ENCODE results near the gene SLC5A2. TPM values are rescaled to one million over a fixed set of nuclear protein-coding genes. Genes with fewer than 3 reads are reported as not detected.

Gene SLC5A2
- total and polyA plus RNA-seq, 2 donors from 2014 or later = 4.8 to 208 TPM

DNA sequence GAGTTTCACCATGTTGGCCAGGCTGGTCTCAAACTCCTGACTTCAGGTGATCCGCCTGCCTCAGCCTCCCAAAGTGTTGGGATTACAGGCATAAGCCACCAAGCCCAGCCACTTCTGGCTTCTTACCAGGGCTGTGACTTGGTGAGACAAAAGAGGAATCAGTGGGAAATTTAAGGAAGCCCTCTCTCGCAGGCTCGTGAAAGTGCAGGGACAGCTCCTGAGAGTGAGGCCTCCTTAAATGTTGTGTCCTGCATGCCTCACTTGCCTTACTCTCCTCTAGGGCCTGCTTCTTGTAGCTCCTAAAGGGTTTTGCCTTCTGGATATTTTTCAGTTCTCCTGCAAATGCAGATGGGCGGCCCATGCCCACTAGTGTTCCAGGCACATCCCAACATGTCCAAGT lies 50.0 kb downstream of the SLC5A2 start:
- Histone ChIP-seq H3K27ac (ENCODE audit: low read depth in 2 of 2, low read length in 2 of 2) (no peak overlapping the region), H3K36me3 (ENCODE audit: control insufficient read depth in 2 of 3, insufficient read depth in 3 of 3, low read length in 3 of 3) (no peaks in the 10 kb centered on the region), H3K4me1 (ENCODE audit: control insufficient read depth in 2 of 3, insufficient read depth in 2 of 3, low read depth in 1 of 3, low read length in 3 of 3) (peaks cover 0 to 2% (median 0%) of the 10 kb centered on the region in 3 donors), H3K9ac (ENCODE audit: low read length in 3 of 3) (no peak overlapping the region), H3K9me3 (ENCODE audit: control insufficient read depth in 2 of 3, insufficient read depth in 1 of 3, low read length in 3 of 3) (no peaks in the 10 kb centered on the region), H3K4me3 (ENCODE audit: low read length in 3 of 3) (no peak overlapping the region), H3K27me3 (ENCODE audit: control insufficient read depth, insufficient read depth, low read length) (peaks cover 4% of the 10 kb centered on the region)
- FAIRE-seq (no peak), DNase-seq (no peak)
- intact Hi-C loops (cut with DNase I) = no loop called here
- TF ChIP-seq, protein P1, sequence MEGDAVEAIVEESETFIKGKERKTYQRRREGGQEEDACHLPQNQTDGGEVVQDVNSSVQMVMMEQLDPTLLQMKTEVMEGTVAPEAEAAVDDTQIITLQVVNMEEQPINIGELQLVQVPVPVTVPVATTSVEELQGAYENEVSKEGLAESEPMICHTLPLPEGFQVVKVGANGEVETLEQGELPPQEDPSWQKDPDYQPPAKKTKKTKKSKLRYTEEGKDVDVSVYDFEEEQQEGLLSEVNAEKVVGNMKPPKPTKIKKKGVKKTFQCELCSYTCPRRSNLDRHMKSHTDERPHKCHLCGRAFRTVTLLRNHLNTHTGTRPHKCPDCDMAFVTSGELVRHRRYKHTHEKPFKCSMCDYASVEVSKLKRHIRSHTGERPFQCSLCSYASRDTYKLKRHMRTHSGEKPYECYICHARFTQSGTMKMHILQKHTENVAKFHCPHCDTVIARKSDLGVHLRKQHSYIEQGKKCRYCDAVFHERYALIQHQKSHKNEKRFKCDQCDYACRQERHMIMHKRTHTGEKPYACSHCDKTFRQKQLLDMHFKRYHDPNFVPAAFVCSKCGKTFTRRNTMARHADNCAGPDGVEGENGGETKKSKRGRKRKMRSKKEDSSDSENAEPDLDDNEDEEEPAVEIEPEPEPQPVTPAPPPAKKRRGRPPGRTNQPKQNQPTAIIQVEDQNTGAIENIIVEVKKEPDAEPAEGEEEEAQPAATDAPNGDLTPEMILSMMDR (IDR thresholded peaks at IDR 0.05; ENCODE audit: borderline replicate concordance, extremely low read depth, insufficient read depth) = no peak

DNA sequence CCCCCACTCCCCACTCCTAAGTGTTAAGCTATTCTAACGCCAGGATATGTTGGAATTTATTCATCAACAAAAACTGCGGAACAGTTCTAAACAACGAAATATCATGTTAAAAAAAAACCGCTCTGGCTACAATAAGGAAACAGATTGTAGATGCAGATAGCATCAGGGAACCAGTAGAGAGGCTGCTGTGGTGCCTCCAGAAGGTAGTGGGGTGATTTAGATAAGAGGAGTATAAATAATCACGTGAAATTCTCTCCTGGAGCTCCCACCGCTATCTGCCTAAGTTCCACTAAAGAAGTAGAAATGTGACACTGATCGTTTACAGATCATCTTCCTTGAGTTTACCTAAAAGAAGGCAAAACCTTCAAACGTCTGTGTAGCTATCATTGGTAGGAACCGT lies 52.8 kb downstream of the SLC5A2 start:
- no peak overlapping the region for H3K9ac ChIP-seq (ENCODE audit: low read length in 3 of 3)
- no peak overlapping the region for H3K27ac ChIP-seq (ENCODE audit: low read depth in 2 of 2, low read length in 2 of 2)
- no peaks in the 10 kb centered on the region for H3K36me3 ChIP-seq (ENCODE audit: control insufficient read depth in 2 of 3, insufficient read depth in 3 of 3, low read length in 3 of 3)
- no peak for DNase-seq
- FAIRE-seq = no peak
- no peaks in the 10 kb centered on the region for H3K9me3 ChIP-seq (ENCODE audit: control insufficient read depth in 2 of 3, insufficient read depth in 1 of 3, low read length in 3 of 3)
- no peak overlapping the region for H3K4me3 ChIP-seq (ENCODE audit: low read length in 3 of 3)
- intact Hi-C loops (cut with DNase I) = no loop called here
- no peaks in the 10 kb centered on the region for H3K4me1 ChIP-seq (ENCODE audit: control insufficient read depth in 2 of 3, insufficient read depth in 2 of 3, low read depth in 1 of 3, low read length in 3 of 3)
- H3K27me3 ChIP-seq (ENCODE audit: control insufficient read depth, insufficient read depth, low read length) = no peaks in the 10 kb centered on the region
- TF ChIP-seq, protein P1 (IDR thresholded peaks at IDR 0.05; ENCODE audit: borderline replicate concordance, extremely low read depth, insufficient read depth) = no peak

DNA sequence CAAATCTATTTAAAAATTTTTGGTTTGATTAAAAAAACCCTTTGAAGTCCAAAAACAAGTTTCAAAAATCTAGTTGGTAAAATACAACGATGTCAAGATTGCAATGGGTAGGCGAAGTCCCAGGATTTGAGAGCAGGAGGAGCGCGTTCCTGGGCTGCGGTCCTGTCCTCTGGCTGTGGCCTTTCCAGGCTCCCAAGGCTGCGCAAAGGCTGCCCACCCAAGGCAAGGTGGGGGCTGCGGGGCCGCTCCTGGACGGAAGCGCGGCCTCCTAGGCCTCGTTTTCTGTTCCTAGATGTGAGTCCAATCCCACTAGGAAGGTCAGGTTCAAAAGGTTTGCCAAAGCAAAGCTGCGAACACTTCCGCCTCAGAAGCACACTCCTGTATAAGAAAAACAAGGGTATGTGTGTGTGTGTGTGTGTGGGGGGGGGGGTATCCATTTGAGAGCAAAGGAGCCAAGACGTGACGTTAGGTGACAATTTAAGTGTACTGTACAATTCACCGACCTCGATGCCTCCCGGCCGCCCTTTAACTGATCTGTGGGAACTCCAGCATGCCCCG lies 54.0 kb downstream of the SLC5A2 start:
- DNase-seq (peak in 2 of 5 donors; percentile 18 to 21), FAIRE-seq (no peak)
- TF ChIP-seq, protein P1 (IDR thresholded peaks at IDR 0.05; ENCODE audit: borderline replicate concordance, extremely low read depth, insufficient read depth) = no peak
- peak overlapping the region in 2 of 3 donors; percentile 6 to 46 for H3K4me3 ChIP-seq (ENCODE audit: low read length in 3 of 3)
- H3K36me3 ChIP-seq (ENCODE audit: control insufficient read depth in 2 of 3, insufficient read depth in 3 of 3, low read length in 3 of 3) = no peaks in the 10 kb centered on the region
- no peak overlapping the region for H3K27ac ChIP-seq (ENCODE audit: low read depth in 2 of 2, low read length in 2 of 2)
- no peaks in the 10 kb centered on the region for H3K4me1 ChIP-seq (ENCODE audit: control insufficient read depth in 2 of 3, insufficient read depth in 2 of 3, low read depth in 1 of 3, low read length in 3 of 3)
- H3K27me3 ChIP-seq (ENCODE audit: control insufficient read depth, insufficient read depth, low read length) = no peaks in the 10 kb centered on the region
- H3K9ac ChIP-seq (ENCODE audit: low read length in 3 of 3) = no peak overlapping the region
- intact Hi-C loops (cut with DNase I) = no loop called here
- H3K9me3 ChIP-seq (ENCODE audit: control insufficient read depth in 2 of 3, insufficient read depth in 1 of 3, low read length in 3 of 3) = no peaks in the 10 kb centered on the region
